Measurements from ENCODE around the gene NPM1. TPM values are rescaled to one million over a fixed set of nuclear protein-coding genes. Genes with fewer than 3 reads are reported as not detected.
"Not testable (repeated sequence)": the region's sequence is repeated elsewhere in the genome, so short reads cannot be mapped to it uniquely, and the experiment has no call there.

Gene NPM1
- total RNA-seq, 4 donors from 2014 or later = 388 to 648 (median 553) TPM

- H3K36me3 ChIP-seq = no peaks in the 10 kb centered on the region
- DNase-seq (ENCODE audit: extremely low spot score) = no peak
- no peaks in the 10 kb centered on the region for H3K4me1 ChIP-seq
- TF ChIP-seq POLR2A (IDR thresholded peaks at IDR 0.05; ENCODE audit: low read depth) (no peak), EP300 (IDR thresholded peaks at IDR 0.05) (no peak), POLR2AphosphoS5 (IDR thresholded peaks at IDR 0.05) (no peak), CTCF (IDR thresholded peaks at IDR 0.05) (no peak)
- WGBS = 97% methylated on average over 6 of the region's 6 CpGs
- no peak overlapping the region for H3K4me3 ChIP-seq
- no peaks in the 10 kb centered on the region for H3K9me3 ChIP-seq
- H3K27ac ChIP-seq (replicated peaks in 1 of 4) = no peak overlapping the region
- intact Hi-C loops (cut with DNase I) = no loop called here
- H3K27me3 ChIP-seq = peaks cover 0 to 15% (median 0%) of the 10 kb centered on the region in 4 donors
Observed at GRCh38 chr5:171369056-171369455, 18.6 kb upstream of the NPM1 start.

GRCh38 chr5:171369898-171370297 is 17.8 kb upstream of the NPM1 start:
- Histone ChIP-seq H3K4me3 (no peak overlapping the region), H3K27ac (replicated peaks in 1 of 4) (no peak overlapping the region), H3K36me3 (no peaks in the 10 kb centered on the region), H3K4me1 (no peaks in the 10 kb centered on the region), H3K27me3 (peaks cover 0 to 15% (median 0%) of the 10 kb centered on the region in 4 donors), H3K9me3 (no peaks in the 10 kb centered on the region)
- TF ChIP-seq POLR2A (IDR thresholded peaks at IDR 0.05; ENCODE audit: low read depth) (no peak), EP300 (IDR thresholded peaks at IDR 0.05) (no peak), POLR2AphosphoS5 (IDR thresholded peaks at IDR 0.05) (no peak), CTCF (IDR thresholded peaks at IDR 0.05) (no peak)
- WGBS = 92% methylated on average over 4 of the region's 4 CpGs
- intact Hi-C loops (cut with DNase I) = no loop called here
- no peak for DNase-seq (ENCODE audit: extremely low spot score)

- H3K36me3 ChIP-seq; intact Hi-C loops (cut with DNase I); H3K27ac ChIP-seq (replicated peaks in 1 of 4); H3K4me1 ChIP-seq; DNase-seq (ENCODE audit: extremely low spot score); H3K9me3 ChIP-seq; H3K4me3 ChIP-seq: not testable (repeated sequence)
- peaks cover 0 to 15% (median 0%) of the 10 kb centered on the region in 4 donors for H3K27me3 ChIP-seq
- 66% methylated on average over 10 of the region's 10 CpGs for whole genome bisulfite sequencing
Observed at GRCh38 chr5:171370881-171371280, 16.8 kb upstream of the NPM1 start.

GRCh38 chr5:171371326-171371725 is 16.3 kb upstream of the NPM1 start:
- no peak for DNase-seq (ENCODE audit: extremely low spot score)
- H3K27ac ChIP-seq (replicated peaks in 1 of 4) = no peak overlapping the region
- H3K36me3 ChIP-seq = no peaks in the 10 kb centered on the region
- no peaks in the 10 kb centered on the region for H3K4me1 ChIP-seq
- intact Hi-C loops (cut with DNase I) = no loop called here
- no peak overlapping the region for H3K4me3 ChIP-seq
- peaks cover 0 to 15% (median 0%) of the 10 kb centered on the region in 4 donors for H3K27me3 ChIP-seq
- H3K9me3 ChIP-seq = no peaks in the 10 kb centered on the region
- 50% methylated on average over 2 of the region's 13 CpGs for WGBS
- TF ChIP-seq POLR2AphosphoS5 (IDR thresholded peaks at IDR 0.05) (no peak), POLR2A (IDR thresholded peaks at IDR 0.05; ENCODE audit: low read depth) (no peak), EP300 (IDR thresholded peaks at IDR 0.05) (no peak), CTCF (IDR thresholded peaks at IDR 0.05) (no peak)

- no peak for DNase-seq (ENCODE audit: extremely low spot score)
- no peaks in the 10 kb centered on the region for H3K27me3 ChIP-seq
- WGBS = 98% methylated on average over 7 of the region's 7 CpGs
- no peaks in the 10 kb centered on the region for H3K4me1 ChIP-seq
- H3K4me3 ChIP-seq = no peak overlapping the region
- TF ChIP-seq EP300 (IDR thresholded peaks at IDR 0.05) (no peak), CTCF (IDR thresholded peaks at IDR 0.05) (no peak), POLR2A (IDR thresholded peaks at IDR 0.05; ENCODE audit: low read depth) (no peak), POLR2AphosphoS5 (IDR thresholded peaks at IDR 0.05) (no peak)
- no peaks in the 10 kb centered on the region for H3K9me3 ChIP-seq
- H3K36me3 ChIP-seq = no peaks in the 10 kb centered on the region
- no peak overlapping the region for H3K27ac ChIP-seq (replicated peaks in 1 of 4)
- intact Hi-C loops (cut with DNase I) = no loop called here
Observed at GRCh38 chr5:171379961-171380360, 7.7 kb upstream of the NPM1 start.

GRCh38 chr5:171384416-171384815 is 3.2 kb upstream of the NPM1 start:
- H3K4me3 ChIP-seq; H3K9me3 ChIP-seq; H3K27me3 ChIP-seq; intact Hi-C loops (cut with DNase I); DNase-seq (ENCODE audit: extremely low spot score); H3K36me3 ChIP-seq; H3K27ac ChIP-seq (replicated peaks in 1 of 4): not testable (repeated sequence)
- WGBS = 94% methylated on average over 9 of the region's 9 CpGs
- H3K4me1 ChIP-seq = peaks cover 9 to 19% (median 14%) of the 10 kb centered on the region in 4 donors

GRCh38 chr5:171384999-171385398 is 2.6 kb upstream of the NPM1 start:
- DNase-seq (ENCODE audit: extremely low spot score); intact Hi-C loops (cut with DNase I); H3K4me3 ChIP-seq; H3K27ac ChIP-seq (replicated peaks in 1 of 4); H3K27me3 ChIP-seq; H3K9me3 ChIP-seq; H3K36me3 ChIP-seq: not testable (repeated sequence)
- WGBS = 77% methylated on average over 3 of the region's 3 CpGs
- H3K4me1 ChIP-seq = peaks cover 15 to 25% (median 20%) of the 10 kb centered on the region in 4 donors
